HG02852 (cell line): ENCODE data around the gene CTNNA2.

Experiments
- ATAC-seq: cut with Tn5 transposase; IDR thresholded peaks from one replicate; pipeline ENCODE4 v1.9.1; 2021; ENCODE audit warnings: mild to moderate bottlenecking, moderate library complexity; ENCODE audit not compliant: unreplicated experiment

Gene CTNNA2

GRCh38 chr2:80515964-80516363 is 1003.1 kb downstream of the CTNNA2 start:
- no peak for ATAC-seq

DNA sequence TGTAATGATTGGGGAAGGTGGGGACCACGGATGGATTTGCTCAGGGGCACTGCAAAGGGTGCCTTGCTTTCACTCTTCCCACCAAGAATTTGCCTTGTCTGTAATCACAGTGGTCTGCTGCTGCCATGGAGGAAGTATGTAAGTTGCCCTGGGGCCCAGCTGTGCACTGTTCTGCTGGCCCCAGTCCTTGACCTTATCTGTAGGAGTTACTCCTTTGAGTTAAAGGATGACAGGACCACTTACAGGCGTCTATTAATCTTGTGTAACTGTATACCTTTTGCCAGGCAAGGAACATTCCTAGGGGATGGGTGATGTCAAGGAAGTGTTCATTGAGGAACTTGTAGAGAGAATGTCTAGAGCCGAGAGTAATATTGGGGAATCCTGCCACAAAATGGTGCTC is 1004.5 kb downstream of the CTNNA2 start:
- no peak for ATAC-seq

DNA sequence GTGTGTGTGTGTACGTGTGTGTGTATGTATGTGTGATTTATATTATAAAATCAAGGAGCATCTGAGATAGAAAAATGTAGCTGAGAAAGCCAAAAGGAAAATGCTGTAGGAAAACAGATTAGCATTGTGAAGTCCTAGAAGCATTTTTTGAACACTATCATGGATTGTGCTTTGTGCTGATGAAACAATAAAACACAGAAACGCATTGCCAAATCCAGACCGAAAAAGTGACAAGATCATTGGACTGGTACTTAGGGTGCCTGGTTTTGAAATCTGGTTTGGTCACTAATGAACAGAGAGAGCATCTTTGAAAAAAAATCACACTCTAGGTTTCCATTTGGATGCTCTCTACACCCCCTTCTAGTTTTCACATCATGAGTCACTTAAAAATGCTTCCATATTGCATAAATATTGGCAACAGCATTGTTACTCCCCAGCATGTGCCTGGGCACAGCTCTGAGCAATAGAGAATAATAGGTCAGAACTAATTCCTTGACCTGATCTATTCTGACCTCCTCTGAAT is 1006.3 kb downstream of the CTNNA2 start:
- no peak for ATAC-seq

DNA sequence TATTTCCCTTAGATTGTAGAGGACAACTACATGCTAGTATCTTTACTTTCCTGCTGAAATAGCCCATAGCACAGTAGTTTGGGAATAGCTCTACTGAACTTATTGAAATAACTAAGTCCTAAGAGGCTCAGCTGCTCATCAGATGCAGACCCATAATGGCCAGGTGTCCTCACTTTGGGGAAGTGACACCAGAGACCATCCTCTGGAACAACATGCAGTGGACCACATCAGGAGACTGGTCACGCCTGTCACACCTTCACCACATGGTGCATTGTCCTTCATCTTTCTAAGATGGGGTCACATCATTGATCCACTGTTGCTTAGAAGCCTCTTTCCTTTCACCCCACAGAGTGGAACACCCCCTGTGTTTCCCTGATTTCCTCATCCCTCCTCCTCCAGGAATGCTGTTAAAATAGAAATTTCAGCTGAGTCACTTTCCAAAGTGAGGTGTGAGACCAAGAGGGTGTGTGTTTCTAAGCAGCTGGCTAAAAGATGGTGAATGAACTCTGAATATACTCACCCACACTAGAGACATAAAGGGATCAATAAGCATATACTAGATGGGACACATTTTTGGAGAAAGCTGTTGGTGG is 1006.9 kb downstream of the CTNNA2 start:
- no peak for ATAC-seq

GRCh38 chr2:80525152-80525551 is 1012.3 kb downstream of the CTNNA2 start:
- ATAC-seq, result peak; percentile 54

GRCh38 chr2:80527119-80527518 is 1014.3 kb downstream of the CTNNA2 start:
- ATAC-seq, result no peak

DNA sequence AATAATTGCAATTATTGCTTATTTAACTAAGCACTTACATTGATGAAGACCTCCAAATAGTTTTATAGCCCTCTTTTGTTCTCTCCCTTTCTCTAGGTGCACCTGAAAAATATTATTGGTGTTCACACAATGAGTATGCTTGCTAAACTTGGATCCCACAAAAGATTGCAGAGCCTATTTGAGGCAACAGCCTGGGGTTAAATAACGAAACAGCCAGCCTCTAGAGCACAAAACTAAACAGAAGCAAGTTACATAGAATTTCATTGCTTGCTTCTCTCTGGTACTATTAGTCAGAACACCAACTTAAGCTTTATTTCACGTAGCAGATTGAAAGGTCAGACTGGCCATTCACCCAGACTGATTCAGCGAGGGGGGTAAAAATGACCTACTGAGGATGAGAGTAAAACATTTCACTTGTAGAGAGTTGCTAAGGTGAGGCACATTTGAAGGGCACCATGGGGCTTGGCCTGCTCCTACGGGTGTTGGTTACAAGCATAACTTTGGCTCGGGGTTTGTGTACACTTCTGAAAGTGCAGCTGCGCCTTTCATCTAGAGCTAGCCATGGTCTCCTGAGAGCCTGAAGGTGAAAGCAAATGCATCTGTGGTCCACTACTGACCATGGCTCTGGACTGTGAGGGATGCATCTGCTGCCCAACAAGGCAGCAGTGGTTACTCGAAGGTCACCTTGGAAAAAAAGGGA is 1016.8 kb downstream of the CTNNA2 start:
- peak; percentile 37 for ATAC-seq

- ATAC-seq, result peak; percentile 63
Measured at GRCh38 chr2:80530442-80531064, 1017.7 kb downstream of the CTNNA2 start.

DNA sequence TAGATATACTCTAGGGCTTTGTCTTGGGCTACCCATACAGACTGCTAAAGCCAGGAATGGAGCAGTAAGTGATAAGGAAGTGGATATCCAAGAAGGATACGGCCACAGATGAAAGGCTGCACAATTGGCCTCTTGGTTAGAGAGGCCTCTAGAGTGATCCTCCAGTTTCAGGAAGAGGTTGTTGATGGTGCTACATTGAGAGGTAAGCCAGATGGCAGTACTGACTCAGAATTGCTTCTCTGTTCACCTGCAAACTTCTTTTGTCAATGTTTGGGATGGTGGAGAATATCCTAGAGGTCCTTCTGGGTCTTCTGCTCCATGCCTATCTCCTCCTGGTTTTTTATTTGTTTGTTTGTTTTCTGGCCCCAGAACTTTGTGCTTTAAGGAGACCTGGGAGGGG is 1018.5 kb downstream of the CTNNA2 start:
- ATAC-seq, result no peak

GRCh38 chr2:80545420-80546210 is 1032.8 kb downstream of the CTNNA2 start:
- no peak for ATAC-seq

- no peak for ATAC-seq
Measured at GRCh38 chr2:80546766-80547165, 1033.9 kb downstream of the CTNNA2 start.

GRCh38 chr2:80547344-80547743 is 1034.5 kb downstream of the CTNNA2 start:
- ATAC-seq, result no peak

GRCh38 chr2:80548469-80548868 is 1035.6 kb downstream of the CTNNA2 start:
- ATAC-seq, result no peak

DNA sequence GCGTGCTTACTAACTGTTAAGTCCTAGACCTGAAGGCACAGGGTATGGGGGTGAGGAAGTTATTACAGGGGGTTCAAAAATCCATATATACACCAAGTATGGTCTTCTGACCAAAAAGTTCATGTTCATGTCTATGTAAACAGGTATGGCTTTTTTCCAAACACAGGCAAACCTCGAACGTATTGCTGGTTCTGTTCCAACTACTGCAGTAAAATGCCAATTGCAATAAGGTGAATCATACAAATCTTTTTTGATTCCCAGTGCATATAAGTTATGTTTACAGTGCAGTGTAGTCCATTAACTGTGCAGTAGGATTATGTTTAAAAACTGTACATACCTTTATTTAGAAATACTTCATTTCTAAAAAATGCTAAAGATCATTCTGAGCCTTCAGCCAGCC is 1037.0 kb downstream of the CTNNA2 start:
- no peak for ATAC-seq

- no peak for ATAC-seq
Measured at GRCh38 chr2:80560326-80560725, 1047.5 kb downstream of the CTNNA2 start.

DNA sequence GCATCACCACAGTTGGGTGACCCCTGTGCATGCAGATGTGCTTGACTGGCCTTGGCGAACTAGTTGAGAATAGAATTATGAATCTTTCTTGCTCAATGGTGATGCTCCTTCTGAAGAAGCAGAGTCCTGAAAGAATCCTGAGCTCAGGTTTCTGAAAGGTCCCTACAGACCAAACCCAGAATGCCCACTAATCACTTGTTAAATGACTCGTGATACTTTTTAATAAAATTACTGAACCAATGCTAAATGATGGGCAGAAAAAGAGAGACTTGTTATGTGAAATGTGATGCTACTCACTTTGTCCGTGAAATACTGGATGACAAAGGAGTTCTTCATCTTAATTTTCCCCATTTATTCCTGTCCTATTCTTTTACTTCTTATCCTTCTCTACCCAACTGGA is 1055.2 kb downstream of the CTNNA2 start:
- no peak for ATAC-seq

GRCh38 chr2:80573167-80573566 is 1060.3 kb downstream of the CTNNA2 start:
- ATAC-seq, result no peak

DNA sequence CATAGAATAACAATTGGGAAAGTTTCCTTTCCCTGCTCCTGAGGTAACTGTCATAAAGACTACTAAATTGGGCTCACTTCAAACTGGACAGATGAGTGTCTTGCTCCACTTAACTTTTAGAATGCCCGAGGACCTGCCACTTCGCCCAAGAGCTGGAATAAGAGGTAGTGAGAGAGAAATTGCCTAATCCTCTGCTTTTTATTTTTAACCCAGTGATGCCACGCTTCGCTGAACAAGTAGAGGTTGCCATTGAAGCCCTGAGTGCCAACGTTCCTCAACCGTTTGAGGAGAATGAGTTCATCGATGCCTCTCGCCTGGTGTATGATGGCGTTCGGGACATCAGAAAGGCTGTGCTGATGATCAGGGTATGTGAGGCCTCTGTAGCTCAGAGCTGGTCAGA is 1061.1 kb downstream of the CTNNA2 start:
- ATAC-seq, result no peak

GRCh38 chr2:80579756-80580155 is 1066.9 kb downstream of the CTNNA2 start:
- no peak for ATAC-seq

- no peak for ATAC-seq
Measured at GRCh38 chr2:80591233-80591632, 1078.4 kb downstream of the CTNNA2 start.

- no peak for ATAC-seq
Measured at GRCh38 chr2:80592106-80592505, 1079.3 kb downstream of the CTNNA2 start.
